Measurements from ENCODE around the gene XDH.

DNA sequence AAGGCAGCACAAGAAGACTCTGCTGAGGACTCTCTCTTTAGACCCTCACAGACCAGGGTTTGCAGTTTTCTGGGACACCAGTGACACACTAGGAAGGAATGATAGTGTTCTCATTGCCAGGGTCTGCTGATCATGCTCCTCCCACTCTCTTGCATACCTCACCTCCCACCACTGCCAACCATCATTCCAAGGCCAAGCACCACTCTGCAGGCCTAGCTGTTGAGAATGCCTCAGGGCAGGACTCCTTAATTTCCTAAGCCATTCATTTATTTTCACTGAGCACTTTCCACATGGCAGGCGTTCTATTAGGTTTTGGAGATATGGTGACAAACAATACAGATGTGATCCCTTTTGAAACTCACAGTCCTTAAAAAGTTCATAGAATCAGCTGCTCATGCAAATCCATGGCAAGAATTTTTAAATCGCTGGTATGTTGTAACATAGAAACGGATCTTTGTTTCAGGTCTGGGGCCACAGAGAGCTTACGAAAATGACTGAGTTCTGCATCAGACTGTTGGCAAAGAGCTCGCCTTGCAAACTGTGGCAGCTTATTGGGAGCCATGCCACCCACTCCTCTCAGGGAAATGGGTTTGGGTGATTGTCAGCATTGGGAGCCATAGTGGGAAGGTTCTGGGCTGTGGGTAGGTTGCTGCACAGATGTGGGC is 78.5 kb downstream of the XDH start:
- TF ChIP-seq POLR2A (IDR thresholded peaks at IDR 0.05) = no peak
- TF ChIP-seq, protein P1, sequence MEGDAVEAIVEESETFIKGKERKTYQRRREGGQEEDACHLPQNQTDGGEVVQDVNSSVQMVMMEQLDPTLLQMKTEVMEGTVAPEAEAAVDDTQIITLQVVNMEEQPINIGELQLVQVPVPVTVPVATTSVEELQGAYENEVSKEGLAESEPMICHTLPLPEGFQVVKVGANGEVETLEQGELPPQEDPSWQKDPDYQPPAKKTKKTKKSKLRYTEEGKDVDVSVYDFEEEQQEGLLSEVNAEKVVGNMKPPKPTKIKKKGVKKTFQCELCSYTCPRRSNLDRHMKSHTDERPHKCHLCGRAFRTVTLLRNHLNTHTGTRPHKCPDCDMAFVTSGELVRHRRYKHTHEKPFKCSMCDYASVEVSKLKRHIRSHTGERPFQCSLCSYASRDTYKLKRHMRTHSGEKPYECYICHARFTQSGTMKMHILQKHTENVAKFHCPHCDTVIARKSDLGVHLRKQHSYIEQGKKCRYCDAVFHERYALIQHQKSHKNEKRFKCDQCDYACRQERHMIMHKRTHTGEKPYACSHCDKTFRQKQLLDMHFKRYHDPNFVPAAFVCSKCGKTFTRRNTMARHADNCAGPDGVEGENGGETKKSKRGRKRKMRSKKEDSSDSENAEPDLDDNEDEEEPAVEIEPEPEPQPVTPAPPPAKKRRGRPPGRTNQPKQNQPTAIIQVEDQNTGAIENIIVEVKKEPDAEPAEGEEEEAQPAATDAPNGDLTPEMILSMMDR (IDR thresholded peaks at IDR 0.05) = no peak

All from esophagus squamous epithelium (tissue), 4 donors.